GM20431 (cell line): Measurements from ENCODE around the gene ARMC9.
"Not testable (repeated sequence)": the region's sequence is repeated elsewhere in the genome, so short reads cannot be mapped to it uniquely, and the experiment has no call there.

Experiments used
- in situ Hi-C: fragments of 300-500 bp; cut with MseI, MboI; formaldehyde crosslinking; loops from one replicate; pipeline ENCODE4 v1.15.0; 2020; ENCODE audit warnings: low sequenced_read_pairs; ENCODE audit not compliant: unreplicated experiment

Gene ARMC9

DNA sequence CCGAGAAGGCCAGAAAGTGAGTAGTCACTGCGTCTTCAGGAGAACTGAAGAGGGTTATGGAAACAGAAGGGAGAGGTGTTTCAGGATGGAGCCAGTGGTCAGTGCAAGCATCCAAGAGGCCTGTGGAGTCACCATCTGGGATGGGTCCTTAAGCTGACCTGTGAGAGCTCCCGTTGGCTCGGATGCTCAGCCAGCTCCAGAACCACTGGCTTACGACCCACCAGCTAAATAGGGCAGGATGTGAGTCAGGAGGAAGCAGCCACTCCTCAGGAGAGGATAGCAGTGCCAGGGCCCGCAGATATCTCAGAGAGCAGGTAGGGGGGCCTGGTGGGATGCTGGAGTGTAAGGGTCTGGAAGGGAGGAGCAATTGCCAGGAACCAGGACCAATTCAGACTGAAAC, 134.0 kb downstream of the ARMC9 start:
- in situ Hi-C loops = no loop called here

DNA sequence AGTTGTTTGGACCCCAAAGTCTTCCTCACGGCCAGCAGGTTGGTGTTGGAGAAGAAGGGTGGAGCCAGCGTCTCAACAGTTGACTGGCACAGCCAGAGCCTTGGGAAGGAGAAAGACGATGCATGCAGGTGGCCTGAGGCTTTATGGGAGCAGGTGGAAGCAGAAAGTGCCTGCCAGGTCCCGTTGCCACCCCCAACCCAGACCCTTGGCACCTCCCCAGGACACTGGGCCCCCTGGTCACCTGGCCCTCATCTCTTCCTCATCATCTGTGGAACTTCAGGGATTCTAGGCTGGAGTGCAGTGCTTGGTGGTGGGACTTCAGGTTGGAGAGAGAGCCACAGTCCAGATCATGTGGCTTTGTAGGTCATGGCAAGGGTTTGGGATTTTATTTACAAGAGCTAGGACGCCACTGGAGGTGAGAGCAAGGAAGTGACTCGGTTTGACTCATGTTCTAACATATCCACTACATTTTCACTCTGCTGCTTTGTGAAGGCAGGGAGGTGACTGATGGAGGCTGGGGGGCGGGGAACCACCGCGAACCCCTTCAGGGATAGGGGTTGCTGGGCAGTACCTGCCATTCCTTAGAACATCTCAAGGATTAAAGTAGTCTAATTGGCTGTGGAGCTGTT, 134.6 kb downstream of the ARMC9 start:
- in situ Hi-C loops = no loop called here

DNA sequence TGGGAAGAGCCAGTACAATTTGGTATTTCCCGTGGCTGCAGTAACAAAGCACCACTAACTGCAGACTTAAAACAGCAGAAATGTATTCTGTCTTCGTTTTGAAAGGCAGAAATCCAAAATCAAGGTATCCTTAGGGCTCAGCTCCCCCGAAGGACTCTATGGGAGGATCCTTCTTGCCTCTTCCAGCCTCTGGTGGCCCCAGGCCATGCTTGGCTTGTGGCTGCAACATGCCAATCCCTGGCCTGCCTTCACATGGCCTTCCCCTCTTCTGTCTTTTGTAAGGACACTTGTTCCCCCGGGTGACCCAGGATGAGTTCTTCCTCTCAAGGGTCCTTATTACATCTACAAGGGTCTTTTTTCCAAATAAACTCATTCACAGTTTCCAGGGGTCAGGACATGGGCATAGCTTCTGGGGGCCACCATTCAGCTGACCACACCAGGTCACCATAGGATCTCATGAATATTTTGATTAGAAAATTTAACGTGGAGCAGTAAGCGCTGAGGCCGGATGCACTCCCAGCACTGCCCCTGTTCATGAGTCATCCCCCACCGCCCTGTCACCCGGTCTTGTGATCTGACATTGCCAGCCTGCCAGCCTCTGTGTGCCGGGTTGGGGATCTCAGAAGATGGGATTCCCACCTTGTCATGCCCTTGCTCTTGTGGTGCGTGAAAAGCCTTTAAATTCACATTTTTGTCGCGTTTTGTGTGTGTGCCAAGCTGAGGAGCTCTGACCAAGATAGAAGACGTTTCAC, 135.9 kb downstream of the ARMC9 start:
- in situ Hi-C loops = no loop called here

DNA sequence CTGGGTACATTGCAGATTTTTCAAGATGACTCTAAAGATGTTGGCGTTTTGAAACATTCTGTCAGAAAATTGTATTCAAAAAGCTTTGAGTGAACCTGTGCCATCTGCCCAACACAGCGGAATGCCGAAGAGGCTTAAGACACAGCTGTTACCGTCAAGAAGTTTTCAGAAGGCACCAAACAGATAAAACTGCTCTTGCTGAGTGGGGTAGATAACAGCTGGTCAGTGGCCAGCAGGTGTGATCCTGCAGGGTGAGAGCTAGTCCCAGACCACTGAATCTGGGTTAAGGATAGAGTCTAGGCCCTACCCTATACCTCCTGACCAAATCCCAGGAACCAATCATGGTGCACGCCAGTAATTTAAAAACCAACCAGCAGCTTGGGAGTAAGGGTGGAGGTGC, 136.6 kb downstream of the ARMC9 start:
- in situ Hi-C loops = no loop called here

DNA sequence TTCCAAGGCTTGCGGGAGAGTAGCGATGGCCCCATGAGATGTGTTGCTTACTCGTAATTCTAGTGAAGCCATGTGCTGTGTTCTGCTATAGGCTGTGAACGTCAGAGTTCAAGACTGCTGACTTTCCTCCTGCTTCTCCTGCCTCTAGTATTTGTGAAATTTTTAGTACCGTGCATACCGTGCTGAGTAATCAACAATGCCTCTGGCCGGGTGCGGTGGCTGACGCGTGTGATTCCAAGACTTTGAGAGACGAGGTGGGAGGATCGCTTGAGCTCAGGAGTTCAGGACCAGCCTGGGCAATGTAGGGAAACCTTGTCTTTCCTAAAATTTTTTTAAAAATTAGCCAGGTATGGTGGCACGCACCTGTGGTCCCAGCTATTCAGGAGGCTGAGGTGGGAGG, 137.2 kb downstream of the ARMC9 start:
- in situ Hi-C loops = no loop called here

DNA sequence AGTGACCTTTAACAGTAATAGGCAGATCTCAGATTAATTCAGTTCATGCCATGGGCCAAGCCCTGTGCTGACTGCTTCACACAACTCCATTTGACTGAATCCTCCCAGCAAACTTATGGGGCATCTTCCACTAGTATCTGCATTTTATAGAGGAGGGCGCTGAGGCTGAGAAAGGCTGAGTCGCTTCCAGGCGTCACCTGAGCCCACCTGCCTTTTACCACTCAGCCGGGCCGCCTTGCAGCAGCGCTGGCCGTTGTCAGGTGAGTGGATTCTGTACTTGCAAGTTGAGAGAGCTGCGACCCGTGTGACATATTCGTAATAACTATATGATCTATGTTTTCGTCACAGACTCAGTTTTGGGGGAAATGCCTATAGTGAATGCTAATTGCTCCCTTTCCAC, 137.8 kb downstream of the ARMC9 start:
- in situ Hi-C loops = no loop called here

DNA sequence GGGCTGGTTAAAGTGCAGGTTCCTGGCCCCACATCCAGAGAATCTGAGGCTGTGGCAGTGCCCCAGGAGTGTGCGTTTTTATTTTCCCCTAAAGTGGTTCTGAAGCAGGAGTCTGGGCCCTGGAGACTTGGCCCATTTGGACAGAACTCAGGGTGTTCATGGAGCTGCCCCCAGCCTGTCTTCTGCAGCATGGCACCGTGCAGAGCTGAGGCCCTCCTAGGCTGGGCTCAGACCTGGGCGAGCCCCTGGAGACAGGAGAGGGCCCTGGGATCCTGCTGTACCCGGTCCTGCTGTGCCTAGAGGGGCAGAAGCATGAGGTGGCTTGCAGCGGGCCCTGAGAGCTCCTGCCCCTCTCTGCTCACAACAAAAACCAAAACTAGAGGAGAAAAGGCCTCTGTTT, 138.3 kb downstream of the ARMC9 start:
- in situ Hi-C loops = no loop called here

DNA sequence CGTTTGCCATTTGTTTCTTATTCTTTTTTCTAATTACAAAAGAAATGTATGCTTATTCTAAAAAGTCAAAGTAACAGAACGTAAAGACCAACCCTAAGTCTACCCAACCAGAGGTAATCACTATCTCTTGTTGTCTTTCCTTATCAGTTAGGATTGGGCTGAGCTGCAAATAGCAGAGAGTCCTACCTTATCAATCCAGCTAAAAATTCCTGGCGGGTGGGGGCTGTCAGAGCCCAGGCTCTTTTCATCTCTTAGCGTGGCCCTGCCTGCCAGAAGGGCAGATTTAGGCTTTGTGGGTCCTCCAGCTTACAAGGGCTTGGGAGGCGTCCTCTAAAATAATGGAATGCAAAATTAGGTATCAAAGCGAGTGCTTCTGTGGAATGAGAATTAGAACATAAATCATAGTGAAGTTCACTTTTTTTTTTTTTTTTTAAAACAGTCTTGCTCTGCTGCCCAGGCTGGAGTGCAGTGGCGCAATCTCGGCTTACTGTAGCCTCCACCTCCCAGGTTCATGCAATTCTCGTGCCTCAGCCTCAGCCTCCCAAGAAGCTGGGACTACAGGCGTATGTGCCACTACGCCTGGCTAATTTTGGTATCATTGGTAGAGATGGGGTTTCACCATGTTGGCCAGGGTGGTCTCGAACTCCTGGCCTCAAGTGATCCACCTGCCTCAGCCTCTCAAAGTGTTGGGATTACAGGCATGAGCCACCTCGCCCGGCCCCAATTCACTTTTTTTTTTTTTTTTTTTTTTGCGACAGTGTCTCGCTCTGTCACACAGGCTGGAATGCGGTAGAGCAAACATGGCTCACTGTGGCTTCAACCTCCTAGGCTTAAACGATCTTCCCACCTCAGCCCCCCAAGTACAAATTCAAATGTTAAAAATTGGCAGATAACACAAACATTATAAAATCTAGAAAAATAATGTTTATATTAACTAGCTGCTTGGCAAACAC, 139.7 kb downstream of the ARMC9 start:
- in situ Hi-C loops = no loop called here

DNA sequence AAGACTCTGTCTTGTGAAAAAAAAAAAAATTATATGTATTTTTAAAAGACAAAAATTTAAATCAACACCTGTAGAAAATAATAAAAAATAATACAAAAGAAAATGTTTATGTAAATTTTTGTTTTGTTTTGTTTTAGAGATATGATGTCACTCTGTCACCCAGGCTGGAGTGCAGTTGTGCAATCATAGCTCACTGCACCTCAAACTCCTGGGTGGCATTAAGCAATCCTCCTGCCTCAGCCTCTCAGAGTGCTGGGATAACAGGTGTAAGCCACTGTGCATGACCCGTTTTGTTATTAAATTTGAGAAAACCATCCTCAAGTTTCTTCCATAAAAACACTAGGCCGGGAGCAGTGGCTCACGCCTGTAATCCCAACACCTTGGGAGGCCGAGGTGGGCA, 140.9 kb downstream of the ARMC9 start:
- in situ Hi-C loops = no loop called here

DNA sequence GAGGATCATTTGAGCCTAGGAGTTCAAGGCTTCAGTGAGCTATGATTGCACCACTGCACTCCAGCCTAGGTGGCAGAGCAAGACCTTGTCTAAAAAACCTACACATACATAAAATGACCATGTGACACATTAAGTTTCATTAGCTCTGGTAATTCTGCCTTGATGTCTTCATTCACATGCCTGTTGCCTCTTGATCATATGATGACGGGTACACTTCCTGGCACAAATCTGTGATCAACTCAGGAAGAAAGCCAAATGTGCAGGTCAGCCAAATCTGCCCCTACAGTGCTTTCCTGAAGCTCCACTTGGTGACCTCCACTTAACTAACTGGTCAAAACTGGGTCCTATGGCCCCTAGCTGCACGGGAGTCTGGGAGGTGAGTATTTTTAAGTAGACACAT, 142.7 kb downstream of the ARMC9 start:
- in situ Hi-C loops = no loop called here

DNA sequence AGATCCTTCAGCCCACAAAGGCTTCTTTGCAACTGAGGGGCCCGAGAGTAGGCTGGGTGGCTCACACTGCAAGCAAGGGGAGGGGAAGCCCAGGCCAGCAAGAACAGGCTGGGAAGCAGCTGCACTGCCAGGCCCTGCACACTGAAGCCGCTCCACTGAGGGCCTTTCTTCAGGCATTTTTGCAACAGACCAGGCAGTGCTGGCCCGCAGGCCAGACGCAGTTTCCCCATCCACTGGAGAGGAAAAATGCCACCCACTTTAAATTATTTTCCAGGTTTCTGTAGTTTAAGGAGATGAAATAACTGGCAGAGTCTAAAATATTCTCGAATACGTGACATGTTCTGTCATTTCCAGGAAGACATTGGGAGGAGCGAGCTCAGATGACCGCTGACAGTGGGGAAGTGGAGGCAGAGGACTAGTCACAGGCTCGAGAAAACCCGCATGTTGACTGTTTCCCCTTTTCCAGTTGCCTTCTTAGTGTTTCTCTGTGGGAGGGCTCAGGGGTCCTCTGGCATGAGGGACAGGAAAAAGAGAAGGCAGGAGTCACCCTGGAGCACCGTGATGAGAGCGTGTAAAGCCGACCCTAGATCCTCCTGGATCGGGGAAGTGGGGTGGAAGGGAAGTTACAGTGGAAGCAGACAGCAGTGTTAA, 143.8 kb downstream of the ARMC9 start:
- in situ Hi-C loops = no loop called here

DNA sequence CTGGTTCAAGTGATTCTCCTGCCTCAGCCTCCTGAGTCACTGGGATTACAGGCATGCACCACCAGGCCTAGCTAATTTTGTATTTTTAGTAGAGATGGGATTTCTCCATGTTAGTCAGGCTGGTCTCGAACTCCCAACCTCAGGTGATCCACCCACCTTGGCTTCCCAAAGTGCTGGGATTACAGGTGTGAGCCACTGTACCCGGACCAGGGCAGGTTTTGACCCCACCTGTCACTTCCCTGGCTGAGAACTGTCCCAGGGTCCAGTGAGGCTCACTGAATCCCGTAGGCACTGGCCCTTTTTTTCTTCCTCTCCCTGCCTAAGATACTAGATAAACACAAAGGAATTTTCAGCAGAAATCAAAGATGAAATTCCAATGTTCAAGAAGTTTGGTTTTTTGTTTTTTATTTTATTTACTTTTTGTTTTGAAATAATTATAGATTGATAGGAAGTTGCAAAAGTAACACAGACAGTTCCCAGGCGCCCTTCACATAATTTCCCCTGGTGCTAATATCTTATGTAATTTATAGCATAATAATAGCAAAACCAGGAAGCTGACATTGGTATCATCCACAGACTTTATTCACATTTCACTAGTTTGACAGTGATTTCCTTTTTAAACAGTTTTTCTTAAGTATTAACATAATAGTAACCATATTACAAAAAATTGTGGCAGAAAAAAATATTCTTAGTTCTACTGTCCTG, 144.7 kb downstream of the ARMC9 start:
- in situ Hi-C loops = no loop called here

DNA sequence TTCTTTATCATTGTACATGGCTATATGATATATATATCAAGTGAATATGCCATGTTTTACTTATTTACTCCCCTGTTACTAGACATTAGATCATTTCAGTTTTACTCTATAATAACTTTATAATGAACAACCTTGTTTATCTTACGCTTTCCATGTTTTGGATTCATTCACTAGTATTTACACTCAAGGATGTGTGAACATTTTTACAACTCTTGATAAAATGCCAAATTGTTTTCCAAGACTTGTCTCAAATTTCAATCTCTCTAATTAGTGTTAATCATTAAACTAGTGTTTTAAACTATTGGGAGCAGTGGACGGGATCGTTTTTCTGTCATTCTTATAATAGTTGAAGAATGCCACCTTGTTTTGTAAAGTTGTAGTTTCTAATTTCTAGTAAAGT, 145.6 kb downstream of the ARMC9 start:
- in situ Hi-C loops = no loop called here

DNA sequence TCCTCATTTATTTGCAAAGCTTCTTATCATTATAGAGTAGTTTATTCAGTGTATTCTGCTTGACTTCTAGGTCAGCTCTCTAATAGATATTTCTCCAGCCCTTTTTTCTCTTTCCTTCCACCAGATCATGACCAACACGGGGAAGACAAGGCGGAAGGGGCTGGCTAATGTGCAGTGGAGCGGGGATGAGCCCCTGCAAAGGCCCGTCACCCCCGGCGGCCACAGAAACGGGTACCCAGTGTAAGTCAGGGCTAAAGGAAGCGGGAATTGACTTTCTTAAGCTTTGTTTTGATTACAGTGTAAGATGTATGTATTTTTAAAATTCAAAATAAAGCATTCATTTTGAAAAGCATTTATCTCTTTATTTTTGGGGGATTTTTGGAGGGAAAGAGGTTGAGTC, 146.4 kb downstream of the ARMC9 start:
- in situ Hi-C loops = no loop called here

DNA sequence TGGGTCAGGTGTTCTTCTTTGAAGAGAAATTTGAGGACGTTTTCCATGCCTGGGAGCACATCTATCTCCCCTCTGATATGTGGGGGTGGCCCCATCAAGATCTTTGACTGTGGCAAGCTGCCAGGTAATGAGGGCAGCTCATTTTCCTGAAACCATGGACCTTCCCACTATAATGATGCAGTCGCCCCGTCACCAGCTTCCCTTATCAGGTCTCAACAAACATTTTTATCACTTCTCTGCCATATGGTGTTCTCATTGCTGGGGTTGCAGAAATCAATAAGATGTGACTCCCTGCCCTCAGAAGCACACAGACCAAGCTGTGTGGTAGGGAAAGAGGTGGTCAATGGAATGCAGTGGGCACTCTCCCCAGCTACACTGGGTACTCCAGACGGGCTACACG, 148.7 kb downstream of the ARMC9 start:
- in situ Hi-C loops = no loop called here

DNA sequence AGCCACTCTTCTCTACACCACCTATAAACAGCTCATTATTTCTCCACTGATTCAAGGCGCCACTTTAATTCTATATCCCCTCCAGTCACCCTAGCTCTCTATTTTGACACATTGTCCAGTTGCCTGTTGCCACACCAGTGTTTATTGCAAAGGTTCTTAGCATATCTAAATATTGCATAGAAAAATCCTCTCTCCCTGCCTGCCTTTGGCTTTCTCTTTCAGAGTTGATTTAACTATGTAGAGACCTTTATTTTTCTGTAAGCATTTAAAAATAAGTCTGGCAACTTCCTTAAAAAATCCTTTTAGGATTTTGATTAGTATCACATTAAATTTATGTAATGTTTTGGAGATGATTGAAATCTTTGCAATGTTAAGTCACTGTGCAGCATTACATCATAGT, 149.2 kb downstream of the ARMC9 start:
- in situ Hi-C loops = no loop called here

DNA sequence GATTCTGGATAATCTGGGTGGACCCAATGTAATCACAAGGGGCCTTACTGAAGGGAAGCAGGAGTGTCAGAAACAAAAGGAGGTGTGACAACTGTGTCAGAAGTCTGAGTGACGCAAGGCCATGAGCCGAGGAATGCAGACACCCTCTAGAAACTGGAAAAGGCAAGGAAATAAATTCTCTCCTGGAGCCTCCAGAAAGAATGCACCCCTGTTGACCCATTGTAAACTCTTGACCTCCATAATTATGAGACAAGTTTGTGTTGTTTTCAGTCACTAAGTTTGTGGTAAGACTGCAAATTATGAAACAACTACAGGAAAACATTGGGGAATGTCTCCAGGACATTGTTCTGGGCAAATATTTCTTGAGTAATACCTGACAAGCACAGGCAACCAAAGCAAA, 149.7 kb downstream of the ARMC9 start:
- in situ Hi-C loops = no loop called here

DNA sequence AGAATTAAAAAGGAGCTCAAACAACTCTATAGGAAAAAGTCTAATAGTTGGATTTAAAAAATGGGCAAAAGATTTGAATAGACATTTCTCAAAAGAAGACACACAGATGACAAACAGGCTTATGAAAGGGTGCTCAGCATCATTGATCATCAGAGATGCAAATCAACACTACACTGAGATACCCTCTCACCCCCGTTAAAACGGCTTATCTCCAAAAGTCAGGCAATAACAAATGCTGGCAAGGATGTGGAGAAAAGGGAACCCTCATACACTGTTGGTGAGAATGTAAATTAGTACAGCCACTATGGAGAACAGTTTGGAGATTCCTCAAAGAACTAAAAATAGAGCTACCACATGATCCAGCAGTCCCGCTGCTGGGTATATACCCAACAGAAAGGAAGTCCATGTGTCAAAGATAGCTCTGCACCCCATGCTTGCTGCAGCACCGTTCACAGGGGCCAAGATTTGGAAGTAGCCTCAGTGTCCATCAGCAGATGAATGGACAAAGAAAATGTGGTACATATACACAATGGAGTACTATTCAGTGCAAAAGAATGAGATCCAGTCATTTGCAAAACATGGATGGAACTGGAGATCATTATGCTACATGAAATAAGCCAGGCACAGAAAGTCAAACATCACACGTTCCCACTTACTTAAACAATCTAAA, 150.4 kb downstream of the ARMC9 start:
- in situ Hi-C loops = no loop called here

DNA sequence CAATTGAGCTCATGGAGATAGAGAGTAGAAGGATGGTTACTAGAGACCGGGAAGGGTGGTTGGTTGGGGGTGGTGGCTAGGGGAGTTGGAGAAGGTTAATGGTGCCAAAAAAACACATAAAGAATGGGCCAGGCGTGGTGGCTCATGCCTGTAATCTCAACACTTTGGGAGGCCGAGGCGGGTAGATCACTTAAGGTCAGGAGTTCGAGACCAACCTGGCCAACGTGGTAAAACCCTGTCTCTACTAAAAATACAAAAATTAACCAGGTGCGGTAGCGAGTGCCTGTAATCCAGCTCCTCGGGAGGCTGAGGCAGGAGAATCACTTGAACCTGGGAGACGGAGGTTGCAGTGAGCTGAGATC, 150.9 kb downstream of the ARMC9 start:
- in situ Hi-C loops = not testable (repeated sequence)
